Measurements from ENCODE around the gene PCBP2. TPM values are rescaled to one million over a fixed set of nuclear protein-coding genes. Genes with fewer than 3 reads are reported as not detected.

The PCBP2 gene
- 856 TPM for total RNA-seq (2021; ENCODE audit: unreplicated experiment)
- polyA plus RNA-seq (2012), result 944 and 957 TPM in 2 replicates
- Bru-seq, nascent RNA, result percentile 99 among the genes with signal in this experiment
- percentile 99 among the genes with signal in this experiment for BruChase-seq, experiment 1, labeled RNA remaining after a 6-hour chase
- BruChase-seq, experiment 2, labeled RNA remaining after a 2-hour chase, result percentile 99 among the genes with signal in this experiment
- long read RNA-seq, transcript PCBP2-202 (15 exons, 1,814 nt), result minor isoform, 30 of 517 reads
- long read RNA-seq, transcript PCBP2-201 (14 exons, 1,730 nt), result minor isoform, 33 of 517 reads
- long read RNA-seq, transcript PCBP2-207 (15 exons, 1,457 nt), result major isoform, 44 of 517 reads
- long read RNA-seq, transcript PCBP2-205 (14 exons, 3,077 nt), result minor isoform, 23 of 517 reads
- long read RNA-seq, partial matches to known transcripts, result 275 of 517 reads
- long read RNA-seq, other reads (novel, unspliced or antisense), result 73 of 517 reads

DNA sequence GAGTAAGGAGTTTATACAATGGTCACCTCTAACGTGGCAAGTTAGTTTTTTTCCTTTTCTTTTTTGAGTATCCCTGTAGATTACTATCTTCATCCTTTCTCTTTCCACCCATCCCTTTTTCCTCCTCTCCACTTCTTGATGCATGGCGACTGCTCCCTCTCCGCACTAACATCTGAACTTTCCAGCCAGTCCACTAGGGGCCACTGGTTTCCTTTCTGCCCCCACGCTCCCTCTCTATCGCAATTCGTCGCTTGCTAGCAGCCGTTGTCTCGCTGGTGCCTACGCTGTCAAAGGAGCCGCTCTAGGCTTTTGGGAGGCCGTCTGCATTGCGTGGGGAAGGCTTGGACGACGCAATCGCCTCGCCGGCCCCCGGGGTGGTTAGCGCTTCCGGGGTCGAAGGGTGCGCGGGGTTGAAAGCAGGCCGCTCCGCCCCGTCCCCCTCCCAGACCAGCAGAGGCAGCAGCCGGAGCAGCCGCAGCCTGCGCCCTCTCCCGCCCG, at the start of gene PCBP2:
PCBP2 (plus strand) TSS at position 442 of the 498 bp plus-strand sequence. CDS start 2,699 bp downstream, outside the sequence.
- peak; percentile 80 for TF ChIP-seq SP1 (IDR thresholded peaks at IDR 0.05; ENCODE audit: low read depth)
- TF ChIP-seq EGR1 (IDR thresholded peaks at IDR 0.05; ENCODE audit: low read depth), result peak; percentile 92
- TF ChIP-seq SIN3A (IDR thresholded peaks at IDR 0.05; ENCODE audit: low read depth), result peak; percentile 75; the same call in 1 of the 2 replicates
- TF ChIP-seq, protein P1, sequence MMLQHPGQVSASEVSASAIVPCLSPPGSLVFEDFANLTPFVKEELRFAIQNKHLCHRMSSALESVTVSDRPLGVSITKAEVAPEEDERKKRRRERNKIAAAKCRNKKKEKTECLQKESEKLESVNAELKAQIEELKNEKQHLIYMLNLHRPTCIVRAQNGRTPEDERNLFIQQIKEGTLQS (IDR thresholded peaks at IDR 0.05), result no peak
- TF ChIP-seq ELF1 (IDR thresholded peaks at IDR 0.05; ENCODE audit: borderline replicate concordance, low read depth), result peak; percentile 75
- TF ChIP-seq TCF7L2 (IDR thresholded peaks at IDR 0.05; ENCODE audit: borderline replicate concordance, extremely low read depth, insufficient read depth, insufficient read length), result peak; percentile 91
- TF ChIP-seq EZH2phosphoT487 (IDR thresholded peaks at IDR 0.05; ENCODE audit: borderline replicate concordance), result no peak
- TF ChIP-seq CBX3 (IDR thresholded peaks at IDR 0.05; ENCODE audit: low read depth), result peak; percentile 93
- TF ChIP-seq, protein P2, sequence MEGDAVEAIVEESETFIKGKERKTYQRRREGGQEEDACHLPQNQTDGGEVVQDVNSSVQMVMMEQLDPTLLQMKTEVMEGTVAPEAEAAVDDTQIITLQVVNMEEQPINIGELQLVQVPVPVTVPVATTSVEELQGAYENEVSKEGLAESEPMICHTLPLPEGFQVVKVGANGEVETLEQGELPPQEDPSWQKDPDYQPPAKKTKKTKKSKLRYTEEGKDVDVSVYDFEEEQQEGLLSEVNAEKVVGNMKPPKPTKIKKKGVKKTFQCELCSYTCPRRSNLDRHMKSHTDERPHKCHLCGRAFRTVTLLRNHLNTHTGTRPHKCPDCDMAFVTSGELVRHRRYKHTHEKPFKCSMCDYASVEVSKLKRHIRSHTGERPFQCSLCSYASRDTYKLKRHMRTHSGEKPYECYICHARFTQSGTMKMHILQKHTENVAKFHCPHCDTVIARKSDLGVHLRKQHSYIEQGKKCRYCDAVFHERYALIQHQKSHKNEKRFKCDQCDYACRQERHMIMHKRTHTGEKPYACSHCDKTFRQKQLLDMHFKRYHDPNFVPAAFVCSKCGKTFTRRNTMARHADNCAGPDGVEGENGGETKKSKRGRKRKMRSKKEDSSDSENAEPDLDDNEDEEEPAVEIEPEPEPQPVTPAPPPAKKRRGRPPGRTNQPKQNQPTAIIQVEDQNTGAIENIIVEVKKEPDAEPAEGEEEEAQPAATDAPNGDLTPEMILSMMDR (IDR thresholded peaks at IDR 0.05 in 2 of 3, conservative IDR thresholded peaks at IDR 0.05 in 1 of 3; ENCODE audit: borderline replicate concordance in 1 of 3, insufficient read depth in 1 of 3, low read depth in 2 of 3, low read length in 2 of 3), result peak; percentile 72 to 88 (median 84)
- TF ChIP-seq ZNF274 (IDR thresholded peaks at IDR 0.05; ENCODE audit: low read depth, low read length), result no peak
- TF ChIP-seq YY1 (IDR thresholded peaks at IDR 0.05; ENCODE audit: extremely low read depth, insufficient replicate concordance, low read depth, low read length), result peak; percentile 87
- peak; percentile 72; the same call in 1 of the 2 replicates for TF ChIP-seq CEBPB (IDR thresholded peaks at IDR 0.05; ENCODE audit: low read depth)
- TF ChIP-seq POLR2A (IDR thresholded peaks at IDR 0.05; ENCODE audit: borderline replicate concordance, extremely low read depth, insufficient read depth, insufficient read length), result no peak
- TF ChIP-seq MAX (IDR thresholded peaks at IDR 0.05), result peak; percentile 82
- 0 out of 2 replicates have a peak, but pooled peaks have one; percentile 4 for TF ChIP-seq RAD21 (IDR thresholded peaks at IDR 0.05; ENCODE audit: low read depth)
- no peak for TF ChIP-seq SRF (IDR thresholded peaks at IDR 0.05; ENCODE audit: low read depth)
- TF ChIP-seq ZBTB33 (IDR thresholded peaks at IDR 0.05; ENCODE audit: extremely low read depth, insufficient replicate concordance, low read length), result peak; percentile 61
- peak; percentile 65; the same call in 1 of the 2 replicates for TF ChIP-seq POLR2AphosphoS5 (IDR thresholded peaks at IDR 0.05; ENCODE audit: low read depth, low read length)
- ChIA-PET CTCF (interaction anchor here (0.7 to 1.9 kb wide), 4 partner anchors 11 to 193 kb away, joined by 3 to 7 read pairs (median 4); partner anchors contain the start of genes PRR13 and TARBP2), POLR2A (interaction anchor here (2.6 kb wide), 1 partner anchor 11 kb away, joined by 21 read pairs; the partner anchor contains the start of gene PRR13), RAD21 (ENCODE audit: low non-redundant PET in 1 of 2, low total read pairs in 2 of 2, uncharacterized antibody in 2 of 2, unreplicated experiment in 2 of 2) (no interaction called here)
- intact Hi-C loops (cut with micrococcal nuclease), result loop anchor here (5.0 kb wide), 1 partner anchor 69 kb away; the partner anchor contains the start of gene SP1
- Histone ChIP-seq H3K4me3 (replicated peaks in 1 of 2; ENCODE audit: low read depth in 1 of 2, low read length in 2 of 2) (peak within 1 kb of the TSS; percentile 76 to 79), H3K9me3 (ENCODE audit: control insufficient read depth in 1 of 2, insufficient read depth in 1 of 2, low read depth in 1 of 2, low read length in 2 of 2) (no peaks in the 10 kb centered on the region), H3K36me3 (ENCODE audit: control insufficient read depth in 1 of 2, insufficient read depth in 2 of 2, low read length in 2 of 2) (peaks cover 29 to 40% of the 10 kb centered on the region in 2 experiments), H3K9ac (ENCODE audit: low read length) (peak within 1 kb of the TSS; percentile 98), H3K4me1 (ENCODE audit: control insufficient read depth in 1 of 2, insufficient read depth in 2 of 2, low read length in 2 of 2) (peaks cover 0 to 14% of the 10 kb centered on the region in 2 experiments; a peak in 3 of 4 replicates), H3K9me2 (ENCODE audit: insufficient read depth) (no peaks in the 10 kb centered on the region), H3K27ac (ENCODE audit: low read depth, low read length) (peak within 1 kb of the TSS; percentile 96), H4K20me1 (ENCODE audit: insufficient read depth) (peaks cover 33% of the 10 kb centered on the region; the same call in 1 of the 2 replicates), H2AFZ (ENCODE audit: low read depth, low read length, poor library complexity, severe bottlenecking) (no peak within 1 kb of the TSS), H3K27me3 (ENCODE audit: insufficient read depth, low read length) (no peaks in the 10 kb centered on the region), H3K79me2 (ENCODE audit: insufficient read depth, low read length) (peaks cover 49% of the 10 kb centered on the region), H3K4me2 (ENCODE audit: low read length) (peak within 1 kb of the TSS; percentile 75)
- DNase-seq (ENCODE audit: low read depth, low spot score), result peak; percentile 99
- no TSS peak for BruUV-seq (replicated peaks)
- ATAC-seq, result peak; percentile 92
